ENCODE results near the gene HMGB2. TPM values are rescaled to one million over a fixed set of nuclear protein-coding genes. Genes with fewer than 3 reads are reported as not detected.

HMGB2 gene
- total RNA-seq, 1 donor from 2014 or later, result 40.9 TPM

DNA sequence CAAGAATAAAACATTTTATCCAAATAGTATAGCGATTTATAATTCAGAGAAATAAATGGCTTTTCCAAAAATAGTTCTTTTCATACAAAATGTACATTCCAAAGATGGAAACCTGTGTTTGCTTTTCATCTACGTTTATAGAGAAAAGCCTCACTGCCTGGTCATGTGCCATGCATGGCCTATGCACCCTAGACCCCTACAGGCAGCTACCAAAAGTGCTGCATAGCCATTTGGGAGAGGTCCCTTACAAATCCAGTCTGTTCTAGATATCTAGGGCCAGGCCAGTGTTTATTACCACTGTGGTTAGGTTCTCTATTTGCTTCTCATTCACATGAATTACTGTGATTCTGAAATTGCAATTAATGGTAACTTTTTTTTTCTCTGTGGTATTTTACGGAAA lies 17.2 kb downstream of the HMGB2 start:
- ATAC-seq (no peak), DNase-seq (no peak)
- intact Hi-C loops (cut with DNase I), result loop anchor here (5.0 kb wide), 1 partner anchor 100 kb away; no protein-coding TSS in a partner anchor
- H3K4me3 ChIP-seq, result no peak overlapping the region
- no peaks in the 10 kb centered on the region for H3K9me3 ChIP-seq
- no peaks in the 10 kb centered on the region for H3K27me3 ChIP-seq (ENCODE audit: low read depth)
- H3K27ac ChIP-seq, result no peak overlapping the region
- H3K4me1 ChIP-seq, result no peaks in the 10 kb centered on the region
- peaks cover 30% of the 10 kb centered on the region for H3K36me3 ChIP-seq
- TF ChIP-seq, protein P1, sequence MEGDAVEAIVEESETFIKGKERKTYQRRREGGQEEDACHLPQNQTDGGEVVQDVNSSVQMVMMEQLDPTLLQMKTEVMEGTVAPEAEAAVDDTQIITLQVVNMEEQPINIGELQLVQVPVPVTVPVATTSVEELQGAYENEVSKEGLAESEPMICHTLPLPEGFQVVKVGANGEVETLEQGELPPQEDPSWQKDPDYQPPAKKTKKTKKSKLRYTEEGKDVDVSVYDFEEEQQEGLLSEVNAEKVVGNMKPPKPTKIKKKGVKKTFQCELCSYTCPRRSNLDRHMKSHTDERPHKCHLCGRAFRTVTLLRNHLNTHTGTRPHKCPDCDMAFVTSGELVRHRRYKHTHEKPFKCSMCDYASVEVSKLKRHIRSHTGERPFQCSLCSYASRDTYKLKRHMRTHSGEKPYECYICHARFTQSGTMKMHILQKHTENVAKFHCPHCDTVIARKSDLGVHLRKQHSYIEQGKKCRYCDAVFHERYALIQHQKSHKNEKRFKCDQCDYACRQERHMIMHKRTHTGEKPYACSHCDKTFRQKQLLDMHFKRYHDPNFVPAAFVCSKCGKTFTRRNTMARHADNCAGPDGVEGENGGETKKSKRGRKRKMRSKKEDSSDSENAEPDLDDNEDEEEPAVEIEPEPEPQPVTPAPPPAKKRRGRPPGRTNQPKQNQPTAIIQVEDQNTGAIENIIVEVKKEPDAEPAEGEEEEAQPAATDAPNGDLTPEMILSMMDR (IDR thresholded peaks at IDR 0.05), result no peak

DNA sequence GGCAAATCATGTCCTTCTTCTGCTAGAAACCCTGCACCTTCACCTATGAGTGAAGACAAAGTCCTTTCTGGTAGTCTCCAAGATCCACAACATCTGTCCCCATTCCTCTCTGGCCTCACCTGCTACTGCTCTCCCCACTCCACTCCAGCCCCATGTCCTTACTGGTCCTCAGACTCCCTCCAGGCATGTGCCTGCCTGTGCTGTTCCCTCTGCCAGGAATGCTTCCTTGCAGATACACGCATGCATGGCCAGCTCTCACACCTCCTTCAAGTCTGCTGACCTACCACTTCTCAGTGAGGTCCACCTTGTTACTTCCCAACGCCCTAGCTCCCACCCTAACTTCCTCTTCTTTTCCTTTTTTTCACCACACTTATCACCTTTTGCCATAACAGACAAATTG lies 18.1 kb downstream of the HMGB2 start:
- intact Hi-C loops (cut with DNase I), result loop anchor here (5.0 kb wide), 1 partner anchor 101 kb away; no protein-coding TSS in a partner anchor

GRCh38 chr4:173314715-173315114 lies 19.4 kb downstream of the HMGB2 start:
- intact Hi-C loops (cut with DNase I), result loop anchor here (5.0 kb wide), 1 partner anchor 103 kb away; no protein-coding TSS in a partner anchor
- DNase-seq (no peak), ATAC-seq (no peak)
- no peak overlapping the region for H3K4me3 ChIP-seq
- TF ChIP-seq, protein P1 (IDR thresholded peaks at IDR 0.05), result no peak
- H3K9me3 ChIP-seq, result no peaks in the 10 kb centered on the region
- H3K27ac ChIP-seq, result no peak overlapping the region
- H3K4me1 ChIP-seq, result no peaks in the 10 kb centered on the region
- peaks cover 23% of the 10 kb centered on the region for H3K36me3 ChIP-seq
- no peaks in the 10 kb centered on the region for H3K27me3 ChIP-seq (ENCODE audit: low read depth)

More for the DNA sequence above, 18.1 kb downstream of the HMGB2 start:
- Histone ChIP-seq H3K27me3 (ENCODE audit: low read depth) (no peaks in the 10 kb centered on the region), H3K4me1 (no peaks in the 10 kb centered on the region), H3K27ac (no peak overlapping the region), H3K9me3 (no peaks in the 10 kb centered on the region), H3K36me3 (peaks cover 23% of the 10 kb centered on the region), H3K4me3 (no peak overlapping the region)
- DNase-seq (no peak), ATAC-seq (no peak)
- TF ChIP-seq, protein P1 (IDR thresholded peaks at IDR 0.05), result no peak

- intact Hi-C loops (cut with DNase I), result no loop called here
- DNase-seq (no peak), ATAC-seq (no peak)
Measured at GRCh38 chr4:173311368-173311767, 22.8 kb downstream of the HMGB2 start.

GRCh38 chr4:173307778-173308177 lies 26.4 kb downstream of the HMGB2 start:
- ATAC-seq, result no peak
- Histone ChIP-seq H3K4me3 (no peak overlapping the region), H3K4me1 (no peaks in the 10 kb centered on the region), H3K27ac (no peak overlapping the region), H3K9me3 (no peaks in the 10 kb centered on the region), H3K27me3 (ENCODE audit: low read depth) (no peaks in the 10 kb centered on the region), H3K36me3 (peaks cover 9% of the 10 kb centered on the region)
- TF ChIP-seq, protein P1 (IDR thresholded peaks at IDR 0.05), result no peak
- intact Hi-C loops (cut with DNase I), result no loop called here
- no peak for DNase-seq

More at GRCh38 chr4:173311368-173311767, 22.8 kb downstream of the HMGB2 start:
- no peak overlapping the region for H3K27ac ChIP-seq
- peaks cover 23% of the 10 kb centered on the region for H3K36me3 ChIP-seq
- H3K4me1 ChIP-seq, result no peaks in the 10 kb centered on the region
- no peak overlapping the region for H3K4me3 ChIP-seq
- no peaks in the 10 kb centered on the region for H3K9me3 ChIP-seq
- TF ChIP-seq, protein P1 (IDR thresholded peaks at IDR 0.05), result no peak
- no peaks in the 10 kb centered on the region for H3K27me3 ChIP-seq (ENCODE audit: low read depth)
